ENCODE results near the gene PTBP3. TPM values are rescaled to one million over a fixed set of nuclear protein-coding genes. Genes with fewer than 3 reads are reported as not detected.

The PTBP3 gene
- total and polyA plus RNA-seq, 2 of the 13 experiments (the other 11 are each of a cell fraction or from before 2014, with no cell fraction given), result 52.8 to 61.1 TPM

GRCh38 chr9:112179816-112180215 is 153.6 kb downstream of the PTBP3 start:
- peak overlapping the region; percentile 69 for H3K4me2 ChIP-seq (ENCODE audit: low read depth, low read length)
- intact Hi-C loops (cut with micrococcal nuclease; ENCODE audit: unreplicated experiment), result loop anchor here (5.0 kb wide), 3 partner anchors 52 to 152 kb away; partner anchors contain the start of gene PTBP3
- no peaks in the 10 kb centered on the region for H3K36me3 ChIP-seq (replicated peaks in 1 of 2; ENCODE audit: control insufficient read depth in 1 of 2, insufficient read depth in 2 of 2, low read length in 2 of 2)
- H3K9me3 ChIP-seq (ENCODE audit: low read length), result no peaks in the 10 kb centered on the region
- peak overlapping the region; percentile 50 for H3K27ac ChIP-seq (ENCODE audit: extremely low read length, insufficient read depth, low read length)
- no peaks in the 10 kb centered on the region; a peak in 1 of 5 replicates for H3K27me3 ChIP-seq (ENCODE audit: control insufficient read depth in 1 of 2, insufficient read depth in 2 of 2, low read length in 2 of 2)
- no peaks in the 10 kb centered on the region for H4K20me1 ChIP-seq (ENCODE audit: insufficient read depth, low read length)
- ChIA-PET CTCF (ENCODE audit: low intra/inter-chr PET ratio, low total read pairs) (no interaction called here), POLR2A (interaction anchor here (2.0 kb wide), 1 partner anchor 60 kb away, joined by 7 read pairs; no protein-coding TSS in a partner anchor)
- TF ChIP-seq MEF2D (CRISPR knock-in tag; IDR thresholded peaks at IDR 0.05) (no peak), HMGXB3 (CRISPR knock-in tag; IDR thresholded peaks at IDR 0.05; ENCODE audit: borderline replicate concordance) (no peak), ZNF20 (CRISPR knock-in tag; IDR thresholded peaks at IDR 0.05) (no peak), AGO1 (IDR thresholded peaks at IDR 0.05; ENCODE audit: low read depth, low read length, poor library complexity, severe bottlenecking) (no peak), ZFP37 (CRISPR knock-in tag; IDR thresholded peaks at IDR 0.05; ENCODE audit: borderline replicate concordance) (no peak), SP1 (IDR thresholded peaks at IDR 0.05) (no peak), SP1 (CRISPR knock-in tag; IDR thresholded peaks at IDR 0.05) (no peak), MYPOP (CRISPR knock-in tag; IDR thresholded peaks at IDR 0.05) (no peak), THAP9 (CRISPR knock-in tag; IDR thresholded peaks at IDR 0.05; ENCODE audit: borderline replicate concordance) (no peak), ZSCAN12 (CRISPR knock-in tag; IDR thresholded peaks at IDR 0.05) (no peak)
- peaks cover 60% of the 10 kb centered on the region for H3K4me1 ChIP-seq (ENCODE audit: insufficient read depth, low read length)
- no peak for ATAC-seq
- 0 out of 2 replicates have a peak overlapping the region, but pooled peaks have one; percentile 39 for H3K9ac ChIP-seq (ENCODE audit: insufficient read depth, low read depth, low read length)
- no peaks in the 10 kb centered on the region for H3K79me2 ChIP-seq (ENCODE audit: insufficient read depth, low read length)
- DNase-seq (ENCODE audit: low spot score), result no peak
- peak overlapping the region in 2 of 3 experiments; percentile 10 to 18; a peak in 2 of 6 replicates for H3K4me3 ChIP-seq (replicated peaks in 1 of 3; ENCODE audit: insufficient read depth in 1 of 3, low read depth in 2 of 3, low read length in 3 of 3)
- no peak overlapping the region for H2AFZ ChIP-seq (ENCODE audit: low read length)
- 35% methylated on average over 4 of the region's 4 CpGs for WGBS (ENCODE audit: low lambda C conversion rate)
- FAIRE-seq, result no peak
- in situ Hi-C loops (cut with HindIII; ENCODE audit: extremely low pct_ligation_motif_present, low pct_unique_long_range_greater_than_20kb), result no loop called here
- no TSS peak for BruUV-seq (replicated peaks)
